NT2/D1 (cell line): Measurements from ENCODE around the gene CHRM1.

ENCODE experiments used
- SUZ12 ChIP-seq: IDR thresholded peaks from 2 replicates; pipeline ENCODE4 v1.6.1; 2011; ENCODE audit not compliant: insufficient read length, insufficient read depth; ENCODE audit errors: extremely low read depth
- YY1 ChIP-seq: IDR thresholded peaks from 2 replicates; pipeline ENCODE4 v1.6.1; 2011; ENCODE audit not compliant: insufficient read length, insufficient read depth

- TF ChIP-seq SUZ12 (no peak), YY1 (no peak)
Measured at GRCh38 chr11:62902932-62903331, 18.2 kb downstream of the CHRM1 start.
